Measurements from ENCODE around the gene FSTL3. TPM values are rescaled to one million over a fixed set of nuclear protein-coding genes. Genes with fewer than 3 reads are reported as not detected.

Gene FSTL3
- total and polyA plus RNA-seq, 12 donors, result 87.4 to 464 (median 176) TPM

DNA sequence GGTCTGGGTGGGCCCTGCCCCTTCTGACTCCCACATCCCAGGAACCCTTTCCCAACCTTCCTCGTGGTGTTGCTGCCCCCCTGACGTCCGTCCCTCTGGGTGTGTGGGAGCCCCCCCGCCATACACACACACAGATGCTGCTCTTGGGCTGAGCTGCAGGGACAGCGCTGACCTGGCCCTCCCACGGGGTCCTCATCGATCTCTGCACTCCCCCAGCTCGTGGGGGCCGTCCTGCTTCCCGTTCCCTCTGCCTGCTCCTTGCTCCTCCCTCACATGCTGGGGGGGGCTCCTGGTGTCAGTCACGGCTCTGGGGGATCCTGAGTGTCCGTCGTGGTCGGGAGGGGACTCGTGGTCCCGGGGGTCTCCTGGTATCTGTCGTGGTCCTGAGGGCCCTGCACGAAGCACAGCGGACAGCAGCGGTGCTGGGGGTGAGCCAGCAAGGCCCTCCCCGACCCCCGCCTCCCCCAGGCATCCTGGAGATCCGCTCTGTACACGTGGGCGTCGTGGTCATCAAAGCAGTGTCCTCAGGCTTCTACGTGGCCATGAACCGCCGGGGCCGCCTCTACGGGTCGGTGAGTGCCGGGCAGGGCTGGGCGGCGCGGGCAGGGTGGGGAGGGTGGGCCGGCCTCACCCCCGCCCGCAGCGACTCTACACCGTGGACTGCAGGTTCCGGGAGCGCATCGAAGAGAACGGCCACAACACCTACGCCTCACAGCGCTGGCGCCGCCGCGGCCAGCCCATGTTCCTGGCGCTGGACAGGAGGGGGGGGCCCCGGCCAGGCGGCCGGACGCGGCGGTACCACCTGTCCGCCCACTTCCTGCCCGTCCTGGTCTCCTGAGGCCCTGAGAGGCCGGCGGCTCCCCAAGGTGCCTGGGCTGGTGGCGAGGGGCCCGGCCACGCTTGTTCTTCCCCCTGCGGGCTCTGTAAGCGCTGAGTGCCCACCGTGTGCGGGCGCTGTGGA is 33.1 kb upstream of the FSTL3 start:
- TF ChIP-seq, protein P1, sequence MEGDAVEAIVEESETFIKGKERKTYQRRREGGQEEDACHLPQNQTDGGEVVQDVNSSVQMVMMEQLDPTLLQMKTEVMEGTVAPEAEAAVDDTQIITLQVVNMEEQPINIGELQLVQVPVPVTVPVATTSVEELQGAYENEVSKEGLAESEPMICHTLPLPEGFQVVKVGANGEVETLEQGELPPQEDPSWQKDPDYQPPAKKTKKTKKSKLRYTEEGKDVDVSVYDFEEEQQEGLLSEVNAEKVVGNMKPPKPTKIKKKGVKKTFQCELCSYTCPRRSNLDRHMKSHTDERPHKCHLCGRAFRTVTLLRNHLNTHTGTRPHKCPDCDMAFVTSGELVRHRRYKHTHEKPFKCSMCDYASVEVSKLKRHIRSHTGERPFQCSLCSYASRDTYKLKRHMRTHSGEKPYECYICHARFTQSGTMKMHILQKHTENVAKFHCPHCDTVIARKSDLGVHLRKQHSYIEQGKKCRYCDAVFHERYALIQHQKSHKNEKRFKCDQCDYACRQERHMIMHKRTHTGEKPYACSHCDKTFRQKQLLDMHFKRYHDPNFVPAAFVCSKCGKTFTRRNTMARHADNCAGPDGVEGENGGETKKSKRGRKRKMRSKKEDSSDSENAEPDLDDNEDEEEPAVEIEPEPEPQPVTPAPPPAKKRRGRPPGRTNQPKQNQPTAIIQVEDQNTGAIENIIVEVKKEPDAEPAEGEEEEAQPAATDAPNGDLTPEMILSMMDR (IDR thresholded peaks at IDR 0.05), result no peak
- TF ChIP-seq POLR2A (IDR thresholded peaks at IDR 0.05), result no peak
- intact Hi-C loops (cut with DNase I), result no loop called here
- H3K27me3 ChIP-seq, result no peaks in the 10 kb centered on the region
- H3K4me3 ChIP-seq, result no peak overlapping the region
- no peaks in the 10 kb centered on the region for H3K9me3 ChIP-seq (replicated peaks in 1 of 3)
- H3K27ac ChIP-seq, result no peak overlapping the region
- peaks cover 5 to 7% of the 10 kb centered on the region in 2 donors for H3K4me1 ChIP-seq (replicated peaks in 1 of 2)
- WGBS, 4 donors, result 58 to 79% (median 78%) methylated on average over 18 to 69 of the region's 70 CpGs
- peaks cover 0 to 19% of the 10 kb centered on the region in 2 donors for H3K36me3 ChIP-seq (replicated peaks in 1 of 2)
- peak in 1 of 7 donors; percentile 52 for DNase-seq

DNA sequence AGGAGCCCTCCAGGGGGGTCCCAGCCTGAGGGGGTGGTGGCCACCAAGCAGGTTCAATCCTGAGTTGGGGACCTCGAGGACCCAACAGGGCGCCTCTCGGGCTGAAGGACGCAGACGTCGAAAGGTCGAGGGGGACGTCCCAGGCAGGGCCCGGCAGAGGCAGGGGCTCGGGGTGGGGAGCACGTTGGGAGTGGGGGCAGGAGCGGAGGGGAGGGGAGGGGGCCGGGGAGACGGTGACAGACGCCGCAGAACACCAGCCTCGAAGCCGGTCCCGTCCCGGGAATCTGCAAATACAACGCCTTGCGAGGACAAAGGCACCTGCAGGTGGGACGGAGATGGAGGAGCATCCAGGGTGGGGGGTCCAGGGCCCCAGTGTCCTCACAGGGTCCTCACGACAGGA is 32.5 kb upstream of the FSTL3 start:
- WGBS, 4 donors, result 85 to 90% (median 87%) methylated on average over 18 to 24 of the region's 24 CpGs
- Histone ChIP-seq H3K36me3 (replicated peaks in 1 of 2) (peaks cover 0 to 26% of the 10 kb centered on the region in 2 donors), H3K4me3 (no peak overlapping the region), H3K4me1 (replicated peaks in 1 of 2) (peaks cover 5 to 7% of the 10 kb centered on the region in 2 donors), H3K27me3 (no peaks in the 10 kb centered on the region), H3K9me3 (replicated peaks in 1 of 3) (no peaks in the 10 kb centered on the region), H3K27ac (no peak overlapping the region)
- DNase-seq, result no peak
- intact Hi-C loops (cut with DNase I), result no loop called here
- TF ChIP-seq POLR2A (IDR thresholded peaks at IDR 0.05), result no peak
- TF ChIP-seq, protein P1 (IDR thresholded peaks at IDR 0.05), result no peak

DNA sequence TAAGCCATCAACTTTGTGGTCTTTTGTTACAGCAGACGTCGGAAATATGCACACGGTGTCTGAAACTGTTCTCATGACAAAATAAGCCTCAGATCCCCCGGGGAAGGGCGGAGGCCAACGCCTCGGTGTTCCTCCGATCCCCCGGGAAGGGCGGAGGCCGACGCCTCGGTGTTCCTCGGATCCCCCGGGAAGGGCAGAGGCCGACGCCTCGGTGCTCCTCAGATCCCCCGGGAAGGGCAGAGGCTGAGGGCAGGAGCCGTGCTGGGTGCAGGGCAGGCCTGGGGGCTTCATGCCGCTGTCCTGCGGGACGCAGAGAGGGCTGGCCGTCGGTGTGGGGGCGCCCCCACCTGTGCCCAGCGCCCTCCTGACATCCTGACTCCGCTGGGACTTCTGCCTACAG is 31.8 kb upstream of the FSTL3 start:
- Histone ChIP-seq H3K4me1 (replicated peaks in 1 of 2) (peaks cover under 1 to 1% of the 10 kb centered on the region in 2 donors), H3K27me3 (no peaks in the 10 kb centered on the region), H3K4me3 (no peak overlapping the region), H3K9me3 (replicated peaks in 1 of 3) (no peaks in the 10 kb centered on the region), H3K36me3 (replicated peaks in 1 of 2) (peaks cover 0 to 32% of the 10 kb centered on the region in 2 donors), H3K27ac (no peak overlapping the region)
- intact Hi-C loops (cut with DNase I), result no loop called here
- DNase-seq, result no peak
- TF ChIP-seq, protein P1 (IDR thresholded peaks at IDR 0.05), result no peak
- TF ChIP-seq POLR2A (IDR thresholded peaks at IDR 0.05), result no peak
- WGBS, 4 donors, result 79 to 100% (median 89%) methylated on average over 1 to 28 of the region's 28 CpGs

DNA sequence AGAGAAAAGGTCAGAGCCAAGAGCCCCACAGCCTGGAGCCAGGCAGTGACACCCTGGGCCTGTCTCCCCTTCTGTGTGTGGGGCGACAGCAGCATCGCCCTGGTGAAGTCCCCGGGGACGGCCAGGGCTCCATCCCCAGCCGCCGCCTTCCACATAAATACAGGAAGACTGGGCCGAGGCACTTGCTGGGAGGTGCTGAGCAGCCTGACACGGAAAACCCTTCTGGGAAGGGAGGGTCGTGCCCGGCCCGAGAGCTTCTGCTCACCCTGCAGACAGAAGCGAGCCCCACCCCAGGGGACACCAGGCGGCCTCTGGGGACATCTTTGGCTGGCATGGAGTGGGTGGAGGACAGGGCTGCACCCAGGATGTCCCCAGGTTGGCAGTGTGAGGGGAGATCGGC is 31.4 kb upstream of the FSTL3 start:
- Histone ChIP-seq H3K36me3 (replicated peaks in 1 of 2) (peaks cover 0 to 35% of the 10 kb centered on the region in 2 donors), H3K4me1 (replicated peaks in 1 of 2) (no peaks in the 10 kb centered on the region), H3K4me3 (no peak overlapping the region), H3K27ac (no peak overlapping the region), H3K9me3 (replicated peaks in 1 of 3) (no peaks in the 10 kb centered on the region), H3K27me3 (no peaks in the 10 kb centered on the region)
- intact Hi-C loops (cut with DNase I), result no loop called here
- TF ChIP-seq POLR2A (IDR thresholded peaks at IDR 0.05), result no peak
- TF ChIP-seq, protein P1 (IDR thresholded peaks at IDR 0.05), result no peak
- DNase-seq, result no peak
- WGBS, 4 donors, result 80 to 92% (median 85%) methylated on average over 1 to 14 of the region's 14 CpGs
